Testis (tissue), 3 donors: ENCODE results near the gene COG2. TPM values are rescaled to one million over a fixed set of nuclear protein-coding genes. Genes with fewer than 3 reads are reported as not detected.

Source experiments
- DNase-seq: peaks from one replicate; pipeline ENCODE4 v3.0.0-alpha.2; 2019
- H3K27ac ChIP-seq, 2 donors: fragments of 200-600 bp; sonication (generic); one replicate each; pipeline ENCODE4 v1.5.1; 2019
- H3K27me3 ChIP-seq: fragments of 200-600 bp; sonication (generic); one replicate; pipeline ENCODE4 v1.5.1; 2019
- H3K36me3 ChIP-seq: fragments of 200-600 bp; sonication (generic); one replicate; pipeline ENCODE4 v1.5.1; 2017; ENCODE audit warnings: low read depth; ENCODE audit errors: missing control alignments
- H3K4me1 ChIP-seq: fragments of 200-600 bp; sonication (generic); one replicate; pipeline ENCODE4 v1.5.1; 2019
- H3K4me3 ChIP-seq, 2 donors: fragments of 200-600 bp; sonication (generic); one replicate each; pipeline ENCODE4 v1.5.1; 2017 to 2019
- H3K9me3 ChIP-seq: fragments of 200-600 bp; sonication (generic); one replicate; pipeline ENCODE4 v1.5.1; 2017
- CTCF ChIP-seq, 3 experiments: fragments of 450-650 bp in 2 of 3; fragments of 200-600 bp in 1 of 3; sonication (generic) in 1 of 3; IDR thresholded peaks; one replicate each; pipeline ENCODE4 v1.5.1; 2016 to 2019; ENCODE audit warnings: antibody characterized with exemption in 3 of 3, mild to moderate bottlenecking in 2 of 3, moderate library complexity in 1 of 3
- POLR2A ChIP-seq: fragments of 450-650 bp; IDR thresholded peaks from one replicate; pipeline ENCODE4 v1.6.1; 2017; ENCODE audit warnings: antibody characterized with exemption, mild to moderate bottlenecking, moderate library complexity
- WGBS, 2 donors: methylation state at CpG; one replicate each; pipeline ENCODE4 v1.1.5; 2018; 5-methylcytosine and 5-hydroxymethylcytosine counted together
- intact Hi-C: fragments of 100-400 bp; cut with DNase I; formaldehyde crosslinking; loops from one replicate; pipeline ENCODE4 v1.15.1; 2023; ENCODE audit warnings: low total_unique reads
- polyA plus RNA-seq: library from polyadenylated mRNA; stranded (reverse); fragments of 350-450 nt; fragmentation: Illumina TruSeq; extraction: RNeasy Lipid Tissue Mini Kit (QIAGEN cat#74804); gene quantifications from one replicate; pipeline ENCODE4 v1.2.3, GENCODE V29; 2014; ENCODE audit warnings: low read depth, low replicate concordance; ENCODE audit not compliant: insufficient read depth
- total RNA-seq, 2 donors: library from RNA; depleted of rRNA; stranded (reverse); fragments of >200 nt; gene quantifications; one replicate each; pipeline ENCODE4 v1.2.3, GENCODE V29; 2016

The COG2 gene
- total and polyA plus RNA-seq, 3 donors from 2014 or later: 23.7 to 34.6 (median 29.4) TPM

GRCh38 chr1:230706887-230707731, 64.8 kb downstream of the COG2 start:
- Histone ChIP-seq H3K27ac (no peak overlapping the region), H3K9me3 (no peaks in the 10 kb centered on the region), H3K4me3 (no peak overlapping the region), H3K27me3 (no peaks in the 10 kb centered on the region), H3K36me3 (no peaks in the 10 kb centered on the region), H3K4me1 (no peaks in the 10 kb centered on the region)
- TF ChIP-seq CTCF (IDR thresholded peaks at IDR 0.05): no peak
- no peak for TF ChIP-seq POLR2A
- intact Hi-C loops: no loop called here
- WGBS, 2 donors: 81 to 90% methylated on average over 19 to 20 of the region's 20 CpGs
- no peak for DNase-seq

GRCh38 chr1:230707732-230708630, 65.7 kb downstream of the COG2 start:
- intact Hi-C loops: no loop called here
- no peak for TF ChIP-seq CTCF (IDR thresholded peaks at IDR 0.05)
- no peak for TF ChIP-seq POLR2A
- H3K4me1 ChIP-seq: no peaks in the 10 kb centered on the region

GRCh38 chr1:230708631-230709580, 66.6 kb downstream of the COG2 start:
- no peak for TF ChIP-seq POLR2A
- TF ChIP-seq CTCF (IDR thresholded peaks at IDR 0.05): no peak

More at GRCh38 chr1:230707732-230708630, 65.7 kb downstream of the COG2 start:
- WGBS, 2 donors: 84 to 86% methylated on average over 17 to 22 of the region's 22 CpGs
- no peak overlapping the region for H3K4me3 ChIP-seq
- H3K9me3 ChIP-seq: no peaks in the 10 kb centered on the region
- no peaks in the 10 kb centered on the region for H3K27me3 ChIP-seq
- no peak for DNase-seq
- H3K27ac ChIP-seq: no peak overlapping the region
- no peaks in the 10 kb centered on the region for H3K36me3 ChIP-seq

More at GRCh38 chr1:230708631-230709580, 66.6 kb downstream of the COG2 start:
- Histone ChIP-seq H3K9me3 (no peaks in the 10 kb centered on the region), H3K4me3 (no peak overlapping the region), H3K36me3 (no peaks in the 10 kb centered on the region), H3K27me3 (no peaks in the 10 kb centered on the region), H3K27ac (no peak overlapping the region), H3K4me1 (no peaks in the 10 kb centered on the region)
- intact Hi-C loops: no loop called here
- 89 to 93% methylated on average over 16 of the region's 16 CpGs for whole genome bisulfite sequencing, 2 donors
- DNase-seq: no peak
